Neutrophil (primary cell): Measurements from ENCODE around the gene DLEC1.
"Not testable (repeated sequence)": the region's sequence is repeated elsewhere in the genome, so short reads cannot be mapped to it uniquely, and the experiment has no call there.

Source experiments
- H3K27ac ChIP-seq: fragments of 200-600 bp; sonication (generic); 2 replicates; pipeline ENCODE4 v1.5.1; 2016; ENCODE audit warnings: mild to moderate bottlenecking, moderate library complexity
- H3K27me3 ChIP-seq: fragments of 200-600 bp; sonication (generic); 2 replicates; pipeline ENCODE4 v1.6.0; 2016; ENCODE audit warnings: mild to moderate bottlenecking
- H3K36me3 ChIP-seq: fragments of 200-600 bp; sonication (generic); 2 replicates; pipeline ENCODE4 v1.5.1; 2017
- H3K4me1 ChIP-seq, 2 experiments: fragments of 200-600 bp in 1 of 2; sonication (generic) in 1 of 2; 1 replicate in 1 of 2; 2 replicates in 1 of 2; pipeline versions ENCODE4 v1.5.1 to v1.6.1; 2013 to 2016; ENCODE audit warnings: low read depth in 1 of 2, low read length in 1 of 2, mild to moderate bottlenecking in 1 of 2, moderate library complexity in 1 of 2; ENCODE audit not compliant: control insufficient read depth in 1 of 2, insufficient read depth in 1 of 2
- H3K4me3 ChIP-seq, 2 experiments: fragments of 200-600 bp in 1 of 2; sonication (generic) in 1 of 2; 1 replicate in 1 of 2; 2 replicates in 1 of 2; pipeline ENCODE4 v1.5.1; 2013 to 2016; ENCODE audit warnings: low read depth in 1 of 2, low read length in 1 of 2, mild to moderate bottlenecking in 1 of 2, moderate library complexity in 1 of 2
- H3K9me3 ChIP-seq: fragments of 200-600 bp; sonication (generic); 2 replicates; pipeline ENCODE4 v1.5.1; 2016
- CTCF ChIP-seq: fragments of 200-600 bp; sonication (generic); IDR thresholded peaks from 2 replicates; pipeline ENCODE4 v1.5.1; 2016; ENCODE audit warnings: antibody characterized with exemption

Gene DLEC1

DNA sequence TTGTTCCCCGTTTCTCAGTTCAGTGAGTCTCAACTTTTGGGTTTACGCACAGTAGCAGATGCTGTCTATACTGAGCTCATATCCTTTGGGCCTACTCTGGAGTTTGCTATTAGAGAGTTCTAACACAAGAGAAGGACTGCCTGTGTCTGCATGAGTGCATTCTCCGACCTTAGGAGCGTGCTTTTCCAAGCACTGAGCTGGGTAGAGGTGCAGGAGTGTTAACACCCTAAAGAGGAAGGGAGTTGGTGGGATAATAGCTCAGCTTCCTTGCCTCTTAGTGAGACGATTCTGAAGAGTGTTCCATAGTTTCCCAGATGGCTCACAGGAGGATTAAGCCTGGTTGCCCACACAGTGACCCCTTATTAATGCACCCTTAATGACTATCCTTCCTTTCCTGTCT, 119.5 kb downstream of the DLEC1 start:
- Histone ChIP-seq H3K4me3 (no peak overlapping the region), H3K36me3 (no peaks in the 10 kb centered on the region), H3K27ac (peak overlapping the region; percentile 52), H3K9me3 (no peaks in the 10 kb centered on the region), H3K4me1 (peaks cover 16 to 21% of the 10 kb centered on the region in 2 experiments), H3K27me3 (no peaks in the 10 kb centered on the region)
- TF ChIP-seq CTCF: no peak

DNA sequence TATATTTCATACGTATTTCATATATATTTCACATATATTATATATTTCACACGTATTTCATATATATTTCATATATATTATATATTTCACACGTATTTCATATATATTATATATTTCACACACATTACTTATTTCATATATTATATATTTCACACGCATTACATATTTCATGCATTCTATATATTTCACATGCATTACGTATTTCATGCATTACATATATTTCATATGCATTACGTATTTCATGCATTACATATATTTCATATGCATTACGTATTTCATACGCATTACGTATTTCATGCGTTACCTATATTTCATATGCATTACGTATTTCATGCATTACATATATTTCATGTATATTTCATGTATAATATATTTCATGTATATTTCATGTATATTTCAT, 121.7 kb downstream of the DLEC1 start:
- H3K4me1 ChIP-seq: peaks cover 10 to 19% of the 10 kb centered on the region in 2 experiments
- H3K36me3 ChIP-seq, H3K27me3 ChIP-seq, H3K9me3 ChIP-seq, H3K27ac ChIP-seq, H3K4me3 ChIP-seq: not testable (repeated sequence)

- no peaks in the 10 kb centered on the region for H3K27me3 ChIP-seq
- peak; percentile 35 for TF ChIP-seq CTCF
- peaks cover 36 to 39% of the 10 kb centered on the region in 2 experiments for H3K4me1 ChIP-seq
- H3K9me3 ChIP-seq: no peaks in the 10 kb centered on the region
- no peaks in the 10 kb centered on the region for H3K36me3 ChIP-seq
- peak overlapping the region; percentile 97 for H3K27ac ChIP-seq
- H3K4me3 ChIP-seq: no peak overlapping the region
Observed at GRCh38 chr3:38163117-38163840, 124.3 kb downstream of the DLEC1 start.

- no peaks in the 10 kb centered on the region for H3K36me3 ChIP-seq
- H3K27ac ChIP-seq: peak overlapping the region; percentile 97
- no peaks in the 10 kb centered on the region for H3K9me3 ChIP-seq
- H3K27me3 ChIP-seq: no peaks in the 10 kb centered on the region
- no peak for TF ChIP-seq CTCF
- H3K4me3 ChIP-seq: peak overlapping the region; percentile 86 to 87
- peaks cover 37 to 43% of the 10 kb centered on the region in 2 experiments for H3K4me1 ChIP-seq
Observed at GRCh38 chr3:38163841-38164642, 125.0 kb downstream of the DLEC1 start.

DNA sequence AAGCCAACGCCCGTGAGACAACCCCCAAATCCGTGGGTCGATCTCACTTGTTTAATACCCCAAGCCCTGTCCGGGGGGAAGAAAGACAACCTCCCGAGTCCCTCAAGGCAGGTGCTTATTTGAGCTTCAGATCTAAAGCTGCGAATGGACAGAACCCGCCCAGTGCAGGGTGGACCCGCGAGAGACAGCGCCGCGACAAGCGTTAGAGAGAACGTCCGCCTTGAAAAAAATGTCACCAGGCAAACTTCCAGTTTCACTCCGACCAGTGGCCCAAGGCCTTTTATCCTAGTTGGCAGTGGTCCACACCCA, 125.6 kb downstream of the DLEC1 start:
- peak; percentile 30 for TF ChIP-seq CTCF
- H3K9me3 ChIP-seq: no peaks in the 10 kb centered on the region
- peak overlapping the region; percentile 86 to 87 for H3K4me3 ChIP-seq
- H3K27me3 ChIP-seq: no peaks in the 10 kb centered on the region
- H3K4me1 ChIP-seq: peaks cover 39 to 47% of the 10 kb centered on the region in 2 experiments
- peak overlapping the region; percentile 97 for H3K27ac ChIP-seq
- H3K36me3 ChIP-seq: no peaks in the 10 kb centered on the region
